HG03095 (cell line): ENCODE data around the gene TAF3.
"Not testable (repeated sequence)": the region's sequence is repeated elsewhere in the genome, so short reads cannot be mapped to it uniquely, and the experiment has no call there.

Source experiments
- ATAC-seq: cut with Tn5 transposase; IDR thresholded peaks from one replicate; pipeline ENCODE4 v1.9.1; 2021; ENCODE audit warnings: moderate library complexity; ENCODE audit not compliant: unreplicated experiment

TAF3 gene

DNA sequence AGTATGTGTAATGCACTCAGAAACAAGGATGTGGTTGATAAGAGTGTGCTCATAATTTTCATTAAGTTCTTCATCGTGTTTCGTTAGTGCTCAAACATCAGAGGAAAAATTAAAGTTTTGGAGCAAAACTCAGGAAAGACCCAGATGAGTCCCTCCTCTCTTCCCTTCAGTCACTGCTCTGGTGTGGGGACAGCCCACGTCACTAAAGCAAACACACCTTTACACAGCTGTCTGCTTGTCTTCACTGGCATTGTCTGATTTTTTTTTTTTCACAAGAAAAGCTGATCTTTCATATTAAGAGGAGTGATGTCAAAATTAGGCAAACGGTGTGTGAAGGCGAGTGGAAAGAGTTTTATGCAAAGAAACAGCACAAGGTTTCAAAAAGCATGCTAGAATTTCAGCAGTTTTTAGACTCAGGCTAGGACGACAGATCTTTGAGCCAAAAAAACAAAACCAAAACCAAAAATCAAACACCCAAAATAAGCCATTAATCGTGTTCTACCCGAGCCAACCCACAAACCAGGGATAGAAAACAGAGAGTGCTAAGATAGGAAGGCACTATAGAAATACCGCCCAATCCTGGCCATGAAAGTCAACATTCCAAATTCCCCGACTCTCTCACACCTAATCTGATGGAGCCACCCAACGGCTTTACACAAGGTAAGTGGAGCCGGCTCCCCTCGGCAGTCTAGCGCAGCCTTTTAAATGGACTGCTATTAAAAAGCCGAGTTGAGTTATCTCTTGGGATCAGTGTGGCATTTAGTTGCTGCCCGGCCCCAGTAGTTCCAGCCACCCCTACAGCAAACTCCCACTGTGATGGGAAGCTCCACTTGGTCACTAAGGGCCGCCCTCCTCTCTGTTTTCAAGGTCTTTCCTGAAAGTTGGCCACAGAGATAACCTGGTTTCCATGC, 208.3 kb downstream of the TAF3 start:
- ATAC-seq, result no peak

DNA sequence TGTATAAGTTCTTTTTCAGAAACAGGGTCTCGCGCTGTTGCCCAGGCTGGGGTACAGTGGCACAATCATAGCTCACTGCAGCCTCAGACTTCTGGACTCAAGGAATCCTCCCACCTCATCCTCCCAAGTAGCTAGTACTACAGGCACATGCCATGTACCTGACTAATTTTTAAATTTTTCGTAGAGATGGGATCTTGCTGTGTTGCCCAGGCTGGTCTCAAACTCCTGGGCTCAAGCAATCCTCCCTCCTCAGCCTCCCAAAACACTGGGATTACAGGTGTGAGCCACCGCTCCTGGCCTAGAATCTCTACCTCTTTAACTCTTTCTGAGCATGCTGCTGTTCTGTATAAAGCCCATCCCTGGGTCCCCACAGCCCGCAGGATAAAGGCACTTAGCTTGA, 212.9 kb downstream of the TAF3 start:
- not testable (repeated sequence) for ATAC-seq

DNA sequence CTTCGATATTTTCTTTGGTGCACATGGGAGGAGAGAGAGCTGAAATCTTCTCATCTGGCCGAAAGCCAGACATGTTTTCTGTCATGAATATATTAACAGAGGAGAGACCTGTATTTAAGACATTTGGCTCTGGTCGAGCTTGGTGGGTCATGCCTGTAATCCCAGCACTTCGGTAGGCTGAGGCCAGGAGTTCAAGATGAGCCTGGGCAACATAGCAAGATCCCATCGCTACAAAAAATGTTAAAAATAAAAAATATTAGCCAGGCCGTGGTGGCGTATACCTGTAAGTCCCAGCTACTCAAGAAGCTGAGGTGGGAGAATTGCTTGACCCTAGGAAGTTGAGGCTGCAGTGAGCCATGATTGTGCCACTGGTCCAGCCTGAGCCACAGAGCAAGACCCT, 214.3 kb downstream of the TAF3 start:
- ATAC-seq, result no peak

DNA sequence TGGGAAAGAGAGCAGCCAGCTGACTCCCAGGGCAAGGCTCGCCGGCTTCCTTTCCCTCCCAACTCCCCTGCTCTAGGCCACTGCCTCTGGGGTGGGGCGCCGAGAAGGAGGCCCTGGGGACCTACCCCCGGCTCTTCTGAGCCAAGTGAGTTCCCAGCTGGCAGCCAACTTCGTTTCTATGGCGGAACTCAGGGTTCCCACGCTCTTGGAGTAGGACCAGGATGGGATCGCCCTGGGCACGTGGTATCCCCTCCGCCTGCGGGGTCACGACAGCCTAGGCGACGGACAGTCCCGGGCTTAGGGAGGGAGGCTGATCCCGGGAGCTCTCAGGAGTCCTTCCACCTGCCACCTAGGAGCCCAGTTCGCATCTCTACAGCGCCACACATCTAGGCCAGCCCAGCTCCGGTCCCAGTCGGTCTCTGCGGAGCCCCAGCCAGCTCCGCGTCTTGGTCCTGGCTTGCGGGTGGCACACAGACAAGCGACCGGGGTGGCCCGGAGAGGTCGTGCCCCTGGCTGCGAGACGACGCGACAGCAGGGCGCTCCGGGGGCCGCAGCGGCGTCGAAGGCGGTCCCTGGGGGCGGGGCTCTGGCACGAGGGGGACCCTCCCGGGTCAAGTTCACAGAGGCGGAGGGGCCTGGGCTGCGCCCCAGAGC, 215.6 kb downstream of the TAF3 start:
- ATAC-seq, result no peak

- no peak for ATAC-seq
Measured at GRCh38 chr10:8034466-8035005, 216.2 kb downstream of the TAF3 start.

- ATAC-seq, result no peak
Measured at GRCh38 chr10:8035006-8035640, 216.8 kb downstream of the TAF3 start.

DNA sequence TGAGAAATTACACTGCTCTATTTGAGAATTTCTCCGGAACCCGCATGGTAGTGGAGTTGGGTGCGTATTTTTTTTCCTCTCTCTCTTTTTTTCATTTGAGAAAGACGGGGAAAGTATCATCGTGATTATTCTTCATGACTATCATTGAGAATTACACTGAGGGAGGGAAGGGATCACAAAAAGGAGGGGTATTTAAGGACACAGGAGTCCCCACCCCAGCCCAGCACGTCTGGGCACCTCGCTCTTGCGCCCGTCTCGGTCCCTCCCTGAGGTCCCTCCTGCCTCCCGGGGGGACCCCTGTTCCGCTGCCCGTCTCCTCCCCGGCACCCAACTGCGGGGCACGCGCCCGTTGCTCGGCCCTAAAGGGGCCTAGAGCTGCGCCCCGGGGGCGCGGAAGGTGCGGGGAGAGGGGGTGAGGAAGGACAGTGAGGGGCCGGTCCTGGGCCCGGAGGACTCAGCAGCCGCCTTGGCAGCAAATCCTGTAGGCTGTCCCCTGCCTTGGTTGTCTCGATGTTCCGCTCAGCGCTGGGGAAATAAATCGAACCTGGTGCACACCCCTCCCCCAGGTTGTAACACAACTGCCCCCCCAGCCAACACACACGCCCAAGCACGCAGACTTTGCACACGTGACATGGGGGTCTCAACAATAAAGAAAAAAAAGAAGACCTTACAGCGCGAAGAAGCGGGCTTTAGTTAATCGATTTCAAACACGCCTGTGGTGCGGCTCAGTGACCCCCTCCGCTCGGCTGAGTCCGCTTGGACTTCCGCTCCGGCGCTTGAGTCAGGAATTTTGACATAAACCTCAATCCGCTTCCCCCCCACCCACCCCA, 217.6 kb downstream of the TAF3 start:
- ATAC-seq, result no peak

- no peak for ATAC-seq
Measured at GRCh38 chr10:8036506-8037198, 218.3 kb downstream of the TAF3 start.

DNA sequence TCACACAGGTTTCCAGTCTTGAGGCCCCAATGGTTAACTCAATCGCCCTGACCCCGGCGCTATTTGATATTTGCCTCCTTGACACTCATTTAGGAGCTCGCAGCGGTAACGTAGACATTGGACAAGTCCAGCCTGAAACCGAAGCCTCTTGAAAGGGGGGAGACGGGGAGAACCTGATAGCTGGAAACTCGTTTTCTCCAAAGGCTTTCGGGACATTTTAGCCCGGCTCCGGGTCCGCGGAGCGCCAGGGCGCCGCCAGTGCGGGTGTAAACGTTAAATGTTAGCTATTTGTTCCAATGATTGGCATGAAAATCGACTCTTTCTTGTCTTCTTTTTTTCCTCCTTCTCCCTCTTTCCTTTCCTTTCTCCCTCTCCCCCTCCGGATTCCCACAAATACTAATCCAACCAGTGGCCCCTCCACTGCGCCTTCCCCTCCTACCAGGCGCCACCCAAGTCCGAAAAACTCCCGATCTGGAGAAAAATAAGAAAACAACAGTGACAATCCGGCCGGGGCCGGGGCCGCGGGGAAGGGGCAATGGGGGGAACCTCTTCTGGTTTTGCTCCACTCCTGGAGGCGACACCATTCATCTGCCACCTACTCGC, 219.0 kb downstream of the TAF3 start:
- ATAC-seq, result no peak

DNA sequence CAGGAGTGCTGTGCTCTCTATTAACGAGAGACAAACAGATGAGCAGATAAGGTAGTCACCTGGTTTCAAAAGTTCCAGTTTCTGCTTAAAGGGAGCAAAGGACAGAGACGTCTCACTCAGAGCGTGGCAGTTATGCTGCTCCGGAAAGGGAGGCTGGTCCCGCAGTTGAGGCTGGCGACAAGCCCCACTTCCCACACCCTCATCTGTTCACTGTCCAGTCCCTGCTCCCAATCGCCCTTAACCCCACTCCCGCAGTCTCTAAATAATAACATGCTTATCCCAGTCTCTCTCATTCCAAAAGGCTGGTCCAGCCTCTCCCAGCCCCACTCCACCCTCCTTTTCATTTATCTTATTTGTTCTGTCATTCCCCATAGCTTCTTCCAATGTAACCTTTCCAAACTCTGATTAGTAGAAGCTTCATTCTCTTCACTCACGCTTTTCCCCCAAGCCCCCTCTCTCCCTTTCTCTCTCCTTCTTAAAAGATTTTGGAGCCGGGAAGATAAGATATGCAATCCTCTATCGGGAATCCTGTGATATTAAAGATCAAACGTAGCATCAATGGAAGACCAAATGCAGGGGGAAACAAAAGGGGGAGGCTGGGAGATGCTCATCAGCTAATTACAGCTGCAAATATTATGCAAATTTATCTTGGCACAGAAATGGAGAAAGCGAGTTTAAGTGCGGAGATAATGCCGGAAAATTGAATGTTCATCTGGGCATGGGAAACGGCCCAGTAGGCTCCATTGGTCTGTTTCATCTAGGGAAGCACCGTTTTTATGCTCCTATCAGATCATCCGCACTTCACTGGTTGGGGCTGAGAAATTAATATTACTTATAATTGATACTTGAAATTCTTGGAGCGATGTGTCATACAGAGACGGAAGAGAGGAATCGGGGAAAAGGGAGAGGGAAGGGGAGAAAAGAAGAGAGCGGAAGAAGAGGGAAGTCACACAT, 219.9 kb downstream of the TAF3 start:
- ATAC-seq, result no peak

DNA sequence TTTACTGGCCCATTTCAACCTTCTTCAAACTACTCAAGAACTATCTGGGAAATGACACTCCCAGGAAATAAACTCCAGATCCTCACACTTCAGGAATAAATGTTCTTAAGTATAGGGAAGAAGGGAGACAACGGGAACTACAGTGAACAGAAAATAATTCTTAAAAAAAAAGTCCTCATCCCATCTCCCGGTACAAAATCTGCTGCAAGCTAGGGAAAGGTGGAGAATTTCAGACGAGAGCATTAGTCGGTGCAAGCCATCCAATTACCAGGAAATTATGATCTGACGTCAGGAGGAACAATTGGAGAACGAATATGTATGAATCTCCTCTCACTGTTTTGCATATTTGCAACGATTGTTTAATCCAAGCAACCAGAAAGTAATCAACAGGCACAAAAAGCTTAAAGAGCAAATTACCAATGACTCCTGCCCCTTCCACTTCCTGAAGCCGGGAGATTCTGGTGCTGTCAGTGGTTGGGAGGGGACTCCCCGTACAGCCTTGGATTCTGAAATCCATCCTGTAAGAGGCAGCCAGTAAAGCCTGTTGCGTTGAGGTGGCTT, 221.1 kb downstream of the TAF3 start:
- no peak for ATAC-seq

DNA sequence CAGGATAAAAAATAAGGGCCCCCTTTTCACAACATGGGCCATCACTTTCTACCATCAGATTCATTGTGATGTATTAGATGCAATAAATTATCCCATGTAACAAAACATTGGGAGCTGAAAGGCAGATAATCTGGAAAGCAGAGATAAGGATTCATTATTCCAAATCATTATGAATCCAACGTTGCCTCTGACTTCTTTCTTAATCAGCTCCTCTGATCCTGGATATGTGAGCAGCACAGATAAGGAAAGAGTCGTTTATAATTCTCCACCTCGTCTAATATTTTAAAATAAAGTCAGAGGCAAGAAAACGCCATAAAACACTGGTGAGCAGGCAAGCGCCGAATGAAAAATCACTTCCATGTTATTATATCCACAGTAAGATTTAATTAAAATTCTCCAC, 222.3 kb downstream of the TAF3 start:
- no peak for ATAC-seq

GRCh38 chr10:8041284-8041991, 223.1 kb downstream of the TAF3 start:
- no peak for ATAC-seq

GRCh38 chr10:8041992-8042720, 223.9 kb downstream of the TAF3 start:
- ATAC-seq, result no peak

DNA sequence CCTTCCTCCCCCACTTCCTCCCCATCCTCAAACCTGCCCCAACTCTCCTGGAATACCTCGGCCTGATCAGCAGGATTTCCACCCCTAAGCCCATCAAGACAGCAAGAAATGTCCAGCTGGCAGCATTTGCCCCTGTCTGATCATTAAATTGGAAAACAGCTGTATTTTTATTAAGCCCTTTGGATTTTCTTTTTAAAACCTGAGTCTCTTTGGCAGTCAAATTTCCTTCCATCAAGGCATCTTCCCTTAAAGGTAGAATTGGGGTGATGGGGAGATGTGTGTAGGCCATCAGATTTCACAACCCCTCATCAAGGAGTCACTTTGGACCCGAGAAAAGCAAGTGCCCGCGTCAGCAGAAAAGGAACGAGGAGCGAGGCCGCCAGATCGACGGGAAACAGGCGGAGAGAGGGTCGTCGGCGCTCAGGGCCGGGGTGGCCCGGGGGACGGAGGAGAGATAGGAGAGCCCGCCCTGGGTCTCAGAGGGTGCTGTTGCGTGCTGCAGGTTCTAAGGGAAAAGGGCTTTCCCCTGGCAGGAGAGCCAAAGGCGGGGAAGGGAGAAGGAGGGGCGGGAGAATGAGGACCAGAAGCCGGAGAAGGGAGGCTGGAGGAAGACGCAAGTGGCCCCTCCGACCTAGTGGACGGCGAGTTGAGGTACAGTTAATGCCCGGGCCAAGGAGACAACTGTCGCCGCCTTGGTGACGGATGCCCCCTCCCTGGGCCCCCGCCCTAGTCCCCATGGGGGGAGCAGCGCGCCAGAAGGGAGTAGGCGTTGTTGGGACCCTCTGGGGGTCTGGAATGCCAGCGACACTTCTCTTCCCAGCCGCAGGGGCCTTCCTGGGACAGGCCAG, 224.6 kb downstream of the TAF3 start:
- no peak for ATAC-seq
